HAP-1 (cell line): ENCODE data around the gene CASP8.
"Not testable (repeated sequence)": the region's sequence is repeated elsewhere in the genome, so short reads cannot be mapped to it uniquely, and the experiment has no call there.

Experiments used
- DNase-seq, 2 experiments: peaks; one replicate each; pipeline ENCODE4 v3.0.0-alpha.2; 2016 to 2020; ENCODE audit warnings: low spot score in 2 of 2
- H3K27me3 ChIP-seq: fragments of 250-450 bp; sonication (Bioruptor Pico); 2 replicates; pipeline ENCODE4 v1.5.1; 2020; ENCODE audit warnings: low read depth, mild to moderate bottlenecking, moderate library complexity
- H3K36me3 ChIP-seq: fragments of 250-450 bp; sonication (Bioruptor Pico); replicated peaks from 2 replicates; pipeline ENCODE4 v1.5.1; 2020; ENCODE audit warnings: mild to moderate bottlenecking
- H3K4me1 ChIP-seq: fragments of 250-450 bp; sonication (Bioruptor Pico); 2 replicates; pipeline ENCODE4 v1.5.1; 2020; ENCODE audit warnings: mild to moderate bottlenecking
- H3K4me3 ChIP-seq: fragments of 250-450 bp; sonication (Bioruptor Pico); 2 replicates; pipeline ENCODE4 v1.5.1; 2020; ENCODE audit warnings: mild to moderate bottlenecking, moderate library complexity
- H3K9me3 ChIP-seq: fragments of 250-450 bp; sonication (Bioruptor Pico); 2 replicates; pipeline ENCODE4 v1.5.1; 2020; ENCODE audit warnings: mild to moderate bottlenecking, moderate library complexity
- in situ Hi-C: fragments of 300-500 bp; cut with MboI; formaldehyde crosslinking; loops from 3 replicates; pipeline ENCODE4 v1.14.3; 2020; ENCODE audit warnings: low sequenced_read_pairs, inconsistent platforms, mixed read lengths

Gene CASP8

GRCh38 chr2:201298462-201299052, 38.2 kb downstream of the CASP8 start:
- Histone ChIP-seq H3K4me3 (no peak overlapping the region), H3K27me3 (no peaks in the 10 kb centered on the region), H3K4me1 (no peaks in the 10 kb centered on the region), H3K9me3 (no peaks in the 10 kb centered on the region; the same call in 1 of the 2 replicates), H3K36me3 (no peaks in the 10 kb centered on the region)
- no peak for DNase-seq
- in situ Hi-C loops: no loop called here

- H3K4me3 ChIP-seq, in situ Hi-C loops, DNase-seq, H3K9me3 ChIP-seq, H3K27me3 ChIP-seq, H3K4me1 ChIP-seq, H3K36me3 ChIP-seq: not testable (repeated sequence)
Observed at GRCh38 chr2:201299929-201300328, 39.6 kb downstream of the CASP8 start.

- Histone ChIP-seq H3K4me3 (no peak overlapping the region), H3K27me3 (no peaks in the 10 kb centered on the region), H3K36me3 (no peaks in the 10 kb centered on the region), H3K9me3 (no peaks in the 10 kb centered on the region), H3K4me1 (no peaks in the 10 kb centered on the region)
- in situ Hi-C loops: no loop called here
- DNase-seq: no peak
Observed at GRCh38 chr2:201307876-201308275, 47.5 kb downstream of the CASP8 start.

- Histone ChIP-seq H3K4me1 (no peaks in the 10 kb centered on the region; the same call in 1 of the 2 replicates), H3K4me3 (no peak overlapping the region), H3K27me3 (no peaks in the 10 kb centered on the region), H3K9me3 (no peaks in the 10 kb centered on the region), H3K36me3 (no peaks in the 10 kb centered on the region)
- DNase-seq: no peak
- in situ Hi-C loops: no loop called here
Observed at GRCh38 chr2:201308914-201309313, 48.6 kb downstream of the CASP8 start.

- H3K4me1 ChIP-seq: no peaks in the 10 kb centered on the region; the same call in 1 of the 2 replicates
- no peaks in the 10 kb centered on the region for H3K9me3 ChIP-seq
- H3K4me3 ChIP-seq: no peak overlapping the region
- H3K36me3 ChIP-seq: no peaks in the 10 kb centered on the region
- peaks cover 3% of the 10 kb centered on the region; the same call in 1 of the 2 replicates for H3K27me3 ChIP-seq
- in situ Hi-C loops: no loop called here
- DNase-seq: no peak
Observed at GRCh38 chr2:201313362-201313761, 53.0 kb downstream of the CASP8 start.

- Histone ChIP-seq H3K4me1 (no peaks in the 10 kb centered on the region), H3K27me3 (peaks cover 3% of the 10 kb centered on the region; the same call in 1 of the 2 replicates), H3K36me3 (no peaks in the 10 kb centered on the region), H3K4me3 (no peak overlapping the region), H3K9me3 (no peaks in the 10 kb centered on the region)
- in situ Hi-C loops: no loop called here
- DNase-seq: no peak
Observed at GRCh38 chr2:201319511-201319910, 59.2 kb downstream of the CASP8 start.

GRCh38 chr2:201320257-201320656, 59.9 kb downstream of the CASP8 start:
- no peak for DNase-seq
- H3K4me1 ChIP-seq: no peaks in the 10 kb centered on the region
- H3K4me3 ChIP-seq: no peak overlapping the region
- no peaks in the 10 kb centered on the region for H3K36me3 ChIP-seq
- no peaks in the 10 kb centered on the region for H3K27me3 ChIP-seq
- in situ Hi-C loops: no loop called here
- no peaks in the 10 kb centered on the region for H3K9me3 ChIP-seq

- H3K9me3 ChIP-seq: no peaks in the 10 kb centered on the region
- H3K4me1 ChIP-seq: no peaks in the 10 kb centered on the region
- 0 out of 2 replicates have a peak, but pooled peaks cover 3% of the 10 kb centered on the region for H3K27me3 ChIP-seq
- no peak for DNase-seq
- H3K36me3 ChIP-seq: no peaks in the 10 kb centered on the region
- H3K4me3 ChIP-seq: no peak overlapping the region
- in situ Hi-C loops: no loop called here
Observed at GRCh38 chr2:201320701-201321100, 60.4 kb downstream of the CASP8 start.

- in situ Hi-C loops: no loop called here
- no peaks in the 10 kb centered on the region for H3K36me3 ChIP-seq
- H3K27me3 ChIP-seq: 0 out of 2 replicates have a peak, but pooled peaks cover 3% of the 10 kb centered on the region
- H3K4me3 ChIP-seq: no peak overlapping the region
- no peaks in the 10 kb centered on the region for H3K9me3 ChIP-seq
- DNase-seq: no peak
- no peaks in the 10 kb centered on the region for H3K4me1 ChIP-seq
Observed at GRCh38 chr2:201322772-201323171, 62.4 kb downstream of the CASP8 start.

- Histone ChIP-seq H3K4me3 (no peak overlapping the region), H3K36me3 (no peaks in the 10 kb centered on the region), H3K9me3 (no peaks in the 10 kb centered on the region), H3K27me3 (0 out of 2 replicates have a peak, but pooled peaks cover 3% of the 10 kb centered on the region), H3K4me1 (no peaks in the 10 kb centered on the region)
- DNase-seq: no peak
- in situ Hi-C loops: no loop called here
Observed at GRCh38 chr2:201327678-201328077, 67.3 kb downstream of the CASP8 start.

GRCh38 chr2:201329409-201329808, 69.1 kb downstream of the CASP8 start:
- H3K27me3 ChIP-seq: 0 out of 2 replicates have a peak, but pooled peaks cover 3% of the 10 kb centered on the region
- DNase-seq: no peak
- H3K4me3 ChIP-seq: no peak overlapping the region
- in situ Hi-C loops: no loop called here
- H3K4me1 ChIP-seq: no peaks in the 10 kb centered on the region
- no peaks in the 10 kb centered on the region for H3K36me3 ChIP-seq
- H3K9me3 ChIP-seq: no peaks in the 10 kb centered on the region
